AG04450 (cell line): Measurements from ENCODE around the gene CD48. TPM values are rescaled to one million over a fixed set of nuclear protein-coding genes. Genes with fewer than 3 reads are reported as not detected.

Experiments used
- CTCF ChIA-PET: fragments of 300-600, 350-600 bp; formaldehyde crosslinking; extraction: SDS; loops from one replicate; lab custom pipeline; 2022; ENCODE audit warnings: antibody characterized with exemption, inconsistent platforms; lab: Charles Lee
- POLR2A ChIA-PET: fragments of 350-600 bp; formaldehyde crosslinking; extraction: SDS; loops from one replicate; lab custom pipeline; 2021; ENCODE audit warnings: antibody characterized with exemption, inconsistent platforms; lab: Yijun Ruan, JAX
- DNase-seq: peaks from one replicate; pipeline ENCODE4 v3.0.0-alpha.2; 2011; ENCODE audit warnings: low read depth, low spot score
- H3K27ac ChIP-seq: one replicate; pipeline ENCODE4 v1.5.1; 2012; ENCODE audit warnings: low read depth, low read length, control low read depth
- H3K27me3 ChIP-seq: one replicate; pipeline ENCODE4 v1.6.0; 2012; ENCODE audit warnings: low read length; ENCODE audit not compliant: control insufficient read depth, insufficient read depth
- H3K4me3 ChIP-seq: 2 replicates; pipeline ENCODE4 v1.5.1; 2011; ENCODE audit warnings: mild to moderate bottlenecking, low read depth, low read length, control low read depth
- H3K9me3 ChIP-seq: 2 replicates; pipeline ENCODE4 v1.5.1; 2012; ENCODE audit warnings: low read length; ENCODE audit not compliant: control insufficient read depth, insufficient read depth
- CTCF ChIP-seq: IDR thresholded peaks from 2 replicates; pipeline ENCODE4 v1.5.1; 2011; ENCODE audit warnings: low read depth, low read length, control low read depth, inconsistent platforms
- polyA plus RNA-seq: library from polyadenylated mRNA; depleted of rRNA; stranded (reverse); fragments of >200 nt; gene quantifications from 2 replicates; pipeline ENCODE4 v1.2.3, GENCODE V29; 2011

The CD48 gene
- polyA plus RNA-seq, 1 experiment, result not detected

GRCh38 chr1:160675641-160676410 is 35.8 kb downstream of the CD48 start:
- POLR2A ChIA-PET, result interaction anchor here (0.5 kb wide), 1 partner anchor 130 kb away, joined by 3 read pairs; no protein-coding TSS in a partner anchor
- no peaks in the 10 kb centered on the region for H3K9me3 ChIP-seq
- no peak overlapping the region for H3K27ac ChIP-seq
- CTCF ChIA-PET, result interaction anchor here (0.6 to 2.6 kb wide), 12 partner anchors 9 to 314 kb away, joined by 3 to 14 read pairs (median 4); partner anchors contain the start of gene ITLN2
- H3K27me3 ChIP-seq, result no peaks in the 10 kb centered on the region
- peak; percentile 18 for DNase-seq
- peak; percentile 85 for TF ChIP-seq CTCF
- H3K4me3 ChIP-seq, result no peak overlapping the region

GRCh38 chr1:160674415-160674814 is 37.2 kb downstream of the CD48 start:
- CTCF ChIA-PET, result interaction anchor here (2.6 kb wide), 1 partner anchor 277 kb away, joined by 6 read pairs; no protein-coding TSS in a partner anchor

GRCh38 chr1:160672789-160673695 is 38.6 kb downstream of the CD48 start:
- ChIA-PET POLR2A (no interaction called here), CTCF (interaction anchor here (0.6 to 1.3 kb wide), 2 partner anchors 108 to 317 kb away, joined by 3 to 6 read pairs; no protein-coding TSS in a partner anchor)
- H3K27me3 ChIP-seq, result no peaks in the 10 kb centered on the region
- H3K4me3 ChIP-seq, result no peak overlapping the region
- no peaks in the 10 kb centered on the region; the same call in 1 of the 2 replicates for H3K9me3 ChIP-seq
- H3K27ac ChIP-seq, result no peak overlapping the region
- DNase-seq, result no peak
- TF ChIP-seq CTCF, result no peak

More at GRCh38 chr1:160674415-160674814, 37.2 kb downstream of the CD48 start:
- H3K4me3 ChIP-seq, result no peak overlapping the region
- no peak for DNase-seq
- H3K27me3 ChIP-seq, result no peaks in the 10 kb centered on the region
- no peaks in the 10 kb centered on the region; the same call in 1 of the 2 replicates for H3K9me3 ChIP-seq
- TF ChIP-seq CTCF, result no peak
- no peak overlapping the region for H3K27ac ChIP-seq
- POLR2A ChIA-PET, result no interaction called here

GRCh38 chr1:160671603-160672517 is 39.8 kb downstream of the CD48 start:
- POLR2A ChIA-PET, result no interaction called here
- Histone ChIP-seq H3K27ac (no peak overlapping the region), H3K4me3 (no peak overlapping the region), H3K27me3 (no peaks in the 10 kb centered on the region), H3K9me3 (no peaks in the 10 kb centered on the region; the same call in 1 of the 2 replicates)
- TF ChIP-seq CTCF, result no peak
- CTCF ChIA-PET, result interaction anchor here (0.6 to 1.3 kb wide), 3 partner anchors 106 to 318 kb away, joined by 3 to 6 read pairs (median 3); no protein-coding TSS in a partner anchor
- no peak for DNase-seq
